Measurements from ENCODE around the gene AGMAT.
"Not testable (repeated sequence)": the region's sequence is repeated elsewhere in the genome, so short reads cannot be mapped to it uniquely, and the experiment has no call there.

The AGMAT gene

DNA sequence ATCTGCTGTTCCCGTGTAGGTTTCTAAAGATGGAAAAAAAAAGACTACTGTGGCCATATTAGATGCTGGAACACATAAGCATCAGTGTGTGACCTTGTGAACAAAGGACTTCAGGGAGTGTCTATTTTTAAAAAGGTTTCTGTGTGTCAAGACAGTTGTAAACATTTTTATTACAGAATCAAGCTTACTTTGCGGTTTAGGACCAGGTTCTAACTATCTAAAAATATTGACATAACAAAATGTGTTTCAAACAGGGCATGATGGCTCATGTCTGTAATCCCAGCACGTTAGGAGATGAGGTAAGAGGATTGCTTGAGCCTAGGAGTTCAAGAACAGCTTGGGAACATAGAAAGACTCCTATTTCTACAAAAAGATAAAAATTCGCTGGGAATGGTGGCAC, 25.3 kb upstream of the AGMAT start:
- no peak for DNase-seq

DNA sequence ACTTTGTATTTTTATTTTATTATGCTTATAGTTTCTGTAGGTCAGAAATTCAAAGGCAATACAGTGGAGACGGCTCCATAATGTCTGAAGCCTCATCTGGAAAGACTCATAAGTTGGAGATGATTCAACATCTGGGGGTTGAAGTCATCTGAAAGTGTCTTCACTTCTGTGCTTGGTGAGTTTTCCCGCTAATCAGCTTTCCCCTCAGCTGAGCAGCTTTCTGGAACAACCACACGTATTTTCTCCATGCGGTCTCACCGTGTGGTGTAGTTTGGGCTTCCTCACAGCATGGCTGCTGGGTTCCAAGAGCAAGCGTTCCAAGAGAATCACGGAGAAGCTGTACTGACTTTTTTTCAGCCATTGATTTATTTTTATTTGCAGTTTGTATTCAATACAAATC, 24.8 kb upstream of the AGMAT start:
- no peak for DNase-seq

- DNase-seq, result no peak
These were observed 20.8 kb upstream of the AGMAT start for GRCh38 chr1:15605398-15606383.

DNA sequence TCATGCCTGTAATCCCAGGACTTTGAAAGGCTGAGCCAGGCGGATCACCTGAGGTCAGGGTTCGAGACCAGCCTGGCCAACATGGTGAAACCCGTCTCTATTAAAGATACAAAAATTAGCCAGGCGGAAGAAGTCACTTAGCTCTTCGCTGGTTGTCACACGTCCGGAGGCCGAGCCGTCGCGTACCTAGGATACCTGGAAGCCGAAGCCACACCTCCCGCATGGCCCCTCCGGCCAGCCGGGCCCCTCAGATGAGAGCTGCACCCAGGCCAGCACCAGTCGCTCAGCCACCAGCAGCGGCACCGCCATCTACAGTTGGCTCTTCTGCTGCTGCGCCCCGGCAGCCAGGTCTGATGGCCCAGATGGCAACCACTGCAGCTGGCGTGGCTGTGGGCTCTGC, 19.5 kb upstream of the AGMAT start:
- not testable (repeated sequence) for DNase-seq

- DNase-seq, result peak; percentile 47
These were observed 19.1 kb upstream of the AGMAT start for GRCh38 chr1:15603966-15604282.

GRCh38 chr1:15603050-15603965, 18.5 kb upstream of the AGMAT start:
- peak; percentile 95 for DNase-seq

- no peak for DNase-seq
These were observed 13.6 kb upstream of the AGMAT start for GRCh38 chr1:15598436-15598835.

DNA sequence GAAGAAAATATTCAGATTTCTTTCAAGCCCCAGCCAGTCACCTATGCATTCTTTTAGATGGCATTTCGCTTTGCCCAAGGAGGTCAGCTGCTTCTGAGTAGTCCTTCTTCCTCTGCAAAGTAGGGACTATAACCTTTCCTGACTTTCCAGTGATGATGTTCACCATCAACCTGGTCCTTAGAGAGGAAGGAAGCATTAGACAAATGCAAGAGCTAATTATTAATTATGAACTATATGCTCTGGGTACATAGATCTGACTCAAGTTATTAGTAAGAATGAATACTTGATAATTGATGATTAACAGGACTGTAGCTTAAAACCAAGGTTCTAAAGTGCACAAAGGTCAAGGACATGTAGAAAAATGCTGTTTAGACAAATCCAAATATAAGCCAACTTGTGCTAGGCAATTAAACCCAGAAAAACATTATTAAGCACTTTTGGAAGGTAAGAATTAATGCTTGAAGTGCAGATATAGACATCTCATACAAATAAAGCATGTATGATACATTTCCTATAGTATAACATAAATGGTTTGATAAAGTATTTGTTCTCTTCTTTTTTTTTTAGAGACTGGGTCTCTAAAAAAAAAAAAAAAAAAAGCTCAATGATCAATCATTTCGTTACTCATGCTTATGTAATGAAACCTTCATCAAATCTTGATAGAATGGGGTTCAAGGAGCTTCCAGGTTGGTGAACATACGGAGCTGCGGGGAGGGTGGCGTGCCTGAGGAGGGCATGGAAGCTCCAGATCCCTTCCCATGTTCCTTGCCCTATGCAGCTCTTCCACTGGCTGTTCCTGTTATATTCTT, 11.2 kb upstream of the AGMAT start:
- DNase-seq, result no peak

DNA sequence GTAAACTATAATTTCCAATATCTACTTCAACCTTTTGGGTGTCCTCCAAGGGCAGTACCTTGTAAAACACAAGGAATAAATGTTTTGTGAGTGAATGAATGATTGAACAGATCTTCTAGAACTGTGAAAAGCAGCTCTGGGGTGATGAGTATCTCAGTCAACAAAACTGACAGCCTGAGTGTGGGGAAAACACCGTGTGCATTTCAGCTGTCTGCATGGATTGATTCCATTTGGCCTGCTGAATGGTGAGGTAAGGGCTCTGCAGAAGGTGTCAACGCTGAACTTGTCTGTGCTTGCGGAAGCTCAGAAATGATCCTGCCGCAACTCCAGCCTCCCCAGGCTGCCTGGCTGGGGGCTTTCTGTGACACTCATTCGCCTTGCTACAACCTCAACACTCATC, 7.4 kb upstream of the AGMAT start:
- no peak for DNase-seq

DNA sequence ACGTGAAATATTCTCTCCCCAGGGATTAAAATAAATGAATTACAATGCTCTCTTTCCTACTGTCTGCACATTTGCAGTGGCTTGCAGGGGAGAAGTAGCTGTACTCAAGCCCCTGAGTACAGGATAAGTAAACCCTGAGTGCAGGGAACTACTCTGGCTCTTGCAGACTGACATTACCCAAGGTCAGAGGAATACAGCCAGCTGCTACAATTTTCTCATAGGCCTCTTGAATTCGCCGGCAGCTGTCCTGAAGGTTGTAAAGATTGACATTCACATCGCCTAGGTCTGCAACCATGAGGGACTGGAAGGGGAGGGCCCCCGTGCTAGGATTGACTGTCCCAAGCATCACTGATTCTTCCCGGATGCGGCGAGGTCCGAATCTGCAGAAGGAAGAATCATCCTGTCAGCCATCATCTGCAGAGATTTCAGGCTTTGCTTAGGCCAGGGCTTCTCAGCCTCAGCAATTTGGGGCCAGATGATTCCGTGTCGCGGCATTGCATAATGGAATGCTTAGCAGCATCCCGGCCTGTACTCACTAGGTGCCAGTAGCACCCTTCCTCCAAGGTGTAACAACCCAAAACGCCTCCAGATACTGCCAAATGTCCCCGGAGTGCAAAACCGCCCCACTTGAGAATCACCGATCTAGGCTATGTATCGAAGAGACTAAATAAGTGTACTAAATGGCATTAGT, 1.7 kb downstream of the AGMAT start:
- no peak for DNase-seq

- DNase-seq, result no peak
These were observed 5.2 kb downstream of the AGMAT start for GRCh38 chr1:15579683-15580047.

- peak; percentile 1 for DNase-seq
These were observed 5.7 kb downstream of the AGMAT start for GRCh38 chr1:15578921-15579682.

DNA sequence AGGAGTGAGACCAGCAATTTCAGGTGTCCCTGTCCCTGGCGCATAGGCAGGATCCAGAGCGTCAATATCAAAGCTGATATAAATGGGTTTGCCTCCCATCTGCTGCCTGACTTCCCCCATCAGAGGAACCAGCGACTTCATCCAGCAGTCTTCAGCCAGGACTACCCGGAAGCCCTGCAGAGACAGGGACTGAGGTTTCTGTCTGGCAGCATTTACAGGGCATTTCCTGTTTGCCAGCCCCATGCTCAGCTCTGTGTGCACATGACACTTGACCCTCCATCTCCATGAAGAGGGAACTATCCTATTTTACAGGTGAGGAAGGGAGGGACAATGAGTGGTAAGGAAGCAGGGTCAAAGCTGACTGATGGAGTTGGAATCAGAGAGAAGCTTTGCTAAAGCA, 7.2 kb downstream of the AGMAT start:
- DNase-seq, result no peak

- no peak for DNase-seq
These were observed 9.2 kb downstream of the AGMAT start for GRCh38 chr1:15575549-15576150.

DNA sequence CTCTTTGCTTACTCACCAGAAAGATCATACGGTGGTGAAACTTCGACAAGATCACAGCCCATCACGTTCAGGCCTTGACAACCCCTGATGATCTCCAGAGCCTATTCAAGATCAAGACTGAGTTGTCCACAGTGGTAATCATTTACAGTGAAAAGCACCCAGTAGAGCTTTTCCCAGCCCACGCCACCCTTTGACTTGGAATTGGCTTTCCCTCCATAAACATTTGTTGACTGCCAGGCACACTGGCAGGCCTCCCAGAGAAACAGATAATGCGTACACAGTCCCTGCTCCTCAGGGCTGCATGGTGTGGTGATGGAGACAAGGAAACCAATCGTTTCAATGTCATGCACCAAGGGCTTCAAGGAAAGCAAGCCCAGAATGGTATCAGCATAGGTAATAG, 10.1 kb downstream of the AGMAT start:
- no peak for DNase-seq

- peak; percentile 2 for DNase-seq
These were observed 11.4 kb downstream of the AGMAT start for GRCh38 chr1:15573477-15573876.

GRCh38 chr1:15571266-15571665, 13.6 kb downstream of the AGMAT start:
- DNase-seq, result no peak

DNA sequence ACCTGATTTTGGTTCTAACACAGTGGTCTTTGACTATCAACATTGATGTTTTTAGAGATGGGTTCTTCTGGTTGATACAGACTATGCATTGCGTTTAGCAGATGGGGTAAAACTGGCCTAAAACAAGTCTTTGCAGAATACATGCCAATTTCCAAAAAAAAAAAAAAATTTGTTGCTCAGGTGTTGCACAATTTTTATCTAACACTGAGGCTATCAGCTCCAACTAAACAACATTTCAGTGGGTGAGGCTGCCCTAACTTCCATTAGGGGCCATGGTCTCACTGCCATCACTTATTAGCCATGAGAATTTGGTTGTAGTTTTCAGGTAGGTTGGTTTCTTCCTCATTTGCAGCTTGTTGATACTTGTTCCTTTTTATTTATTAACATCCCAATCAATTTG, 14.0 kb downstream of the AGMAT start:
- no peak for DNase-seq

- no peak for DNase-seq
These were observed 16.3 kb downstream of the AGMAT start for GRCh38 chr1:15568387-15569073.

DNA sequence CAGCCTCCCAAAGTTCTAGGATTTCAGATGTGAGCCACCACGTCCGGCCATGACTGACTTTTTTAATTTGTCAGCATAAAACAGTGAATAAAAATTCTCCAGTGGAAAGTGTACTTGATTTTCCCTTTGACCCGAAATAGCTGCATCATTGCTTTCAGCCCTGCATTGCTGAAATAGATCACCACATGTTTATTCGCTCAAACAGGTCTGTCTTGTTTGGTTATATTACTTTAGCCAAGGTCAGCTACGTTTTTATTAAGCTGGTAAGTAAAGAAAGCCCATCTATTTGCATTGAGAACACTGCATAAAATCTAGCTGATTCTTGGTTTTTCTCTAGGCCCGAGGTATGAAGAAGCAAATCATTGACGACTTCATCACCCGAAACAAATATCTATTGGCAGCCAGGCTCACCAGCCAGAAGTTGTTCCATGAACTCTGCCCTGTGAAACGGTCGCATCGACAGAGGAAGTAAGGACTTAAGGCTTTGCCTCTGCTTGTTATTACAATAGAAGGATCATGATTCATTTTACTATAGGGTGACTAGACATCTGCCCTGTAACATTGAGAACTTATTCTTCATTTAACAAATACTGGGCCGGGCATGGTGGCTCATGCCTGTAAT, 25.6 kb downstream of the AGMAT start:
- DNase-seq, result peak; percentile 70

All from MV-4-11 (cell line).